Measurements from ENCODE around the gene WDR82.

DNA sequence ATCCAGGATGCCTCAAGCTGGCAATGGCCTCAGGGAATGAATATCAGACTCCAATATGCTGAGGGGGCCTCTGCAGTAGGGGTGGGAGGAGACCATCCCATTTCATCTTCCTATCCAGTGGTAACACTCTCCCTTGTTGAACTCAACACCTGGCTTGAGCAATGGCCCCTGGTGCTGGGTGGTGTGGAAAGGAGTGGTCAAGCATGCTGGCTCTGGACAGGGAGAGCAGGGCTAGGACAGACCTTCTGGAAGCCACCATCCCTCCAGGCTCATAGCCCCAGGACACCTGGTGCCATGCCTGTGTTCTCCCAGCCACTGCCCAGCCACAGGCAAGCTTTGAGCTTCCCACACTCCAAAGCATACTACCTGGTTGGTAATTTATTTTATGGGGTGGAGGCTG lies 47.2 kb upstream of the WDR82 start:
- TF ChIP-seq, protein P1, sequence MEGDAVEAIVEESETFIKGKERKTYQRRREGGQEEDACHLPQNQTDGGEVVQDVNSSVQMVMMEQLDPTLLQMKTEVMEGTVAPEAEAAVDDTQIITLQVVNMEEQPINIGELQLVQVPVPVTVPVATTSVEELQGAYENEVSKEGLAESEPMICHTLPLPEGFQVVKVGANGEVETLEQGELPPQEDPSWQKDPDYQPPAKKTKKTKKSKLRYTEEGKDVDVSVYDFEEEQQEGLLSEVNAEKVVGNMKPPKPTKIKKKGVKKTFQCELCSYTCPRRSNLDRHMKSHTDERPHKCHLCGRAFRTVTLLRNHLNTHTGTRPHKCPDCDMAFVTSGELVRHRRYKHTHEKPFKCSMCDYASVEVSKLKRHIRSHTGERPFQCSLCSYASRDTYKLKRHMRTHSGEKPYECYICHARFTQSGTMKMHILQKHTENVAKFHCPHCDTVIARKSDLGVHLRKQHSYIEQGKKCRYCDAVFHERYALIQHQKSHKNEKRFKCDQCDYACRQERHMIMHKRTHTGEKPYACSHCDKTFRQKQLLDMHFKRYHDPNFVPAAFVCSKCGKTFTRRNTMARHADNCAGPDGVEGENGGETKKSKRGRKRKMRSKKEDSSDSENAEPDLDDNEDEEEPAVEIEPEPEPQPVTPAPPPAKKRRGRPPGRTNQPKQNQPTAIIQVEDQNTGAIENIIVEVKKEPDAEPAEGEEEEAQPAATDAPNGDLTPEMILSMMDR (IDR thresholded peaks at IDR 0.05) = no peak
- no peak for TF ChIP-seq POLR2A (IDR thresholded peaks at IDR 0.05)
